ENCODE results near the gene ERICH2.
"Not testable (repeated sequence)": the region's sequence is repeated elsewhere in the genome, so short reads cannot be mapped to it uniquely, and the experiment has no call there.

The ERICH2 gene

GRCh38 chr2:170770008-170770605 is at the start of gene ERICH2:
Gene ERICH2 (plus strand): TSS chr2:170770378. CDS start chr2:170770682, 304 bp downstream.
- TF ChIP-seq CTCF (conservative IDR thresholded peaks at IDR 0.05; ENCODE audit: low read depth), result no peak
- ChIA-PET CTCF (interaction anchor here (0.6 to 1.0 kb wide), 4 partner anchors 16 to 559 kb away, joined by 3 to 7 read pairs (median 4); partner anchors contain the start of gene GORASP2), POLR2A (ENCODE audit: low non-redundant PET) (interaction anchor here (0.6 to 0.8 kb wide), 2 partner anchors 47 to 310 kb away, joined by 3 read pairs; partner anchors contain the start of gene GAD1)
- H3K27ac ChIP-seq, result peak within 1 kb of the TSS; percentile 75
- DNase-seq (ENCODE audit: low spot score), result peak; percentile 59

- CTCF ChIA-PET, result interaction anchor here (0.5 to 0.9 kb wide), 3 partner anchors 9 to 448 kb away, joined by 3 to 4 read pairs (median 3); no protein-coding TSS in a partner anchor
- DNase-seq (ENCODE audit: low spot score), result no peak
- no peak overlapping the region for H3K27ac ChIP-seq
- POLR2A ChIA-PET (ENCODE audit: low non-redundant PET), result no interaction called here
- TF ChIP-seq CTCF (conservative IDR thresholded peaks at IDR 0.05; ENCODE audit: low read depth), result no peak
These were observed 48.5 kb upstream of the ERICH2 start for GRCh38 chr2:170721678-170722077.

GRCh38 chr2:170722301-170722700 is 47.9 kb upstream of the ERICH2 start:
- TF ChIP-seq CTCF (conservative IDR thresholded peaks at IDR 0.05; ENCODE audit: low read depth), result no peak
- H3K27ac ChIP-seq, result no peak overlapping the region
- ChIA-PET POLR2A (ENCODE audit: low non-redundant PET) (no interaction called here), CTCF (interaction anchor here (0.5 to 0.9 kb wide), 3 partner anchors 10 to 447 kb away, joined by 3 to 4 read pairs (median 3); no protein-coding TSS in a partner anchor)
- DNase-seq (ENCODE audit: low spot score), result no peak

GRCh38 chr2:170723446-170723958 is 46.7 kb upstream of the ERICH2 start:
- ChIA-PET CTCF (interaction anchor here (0.6 to 0.8 kb wide), 3 partner anchors 52 to 710 kb away, joined by 3 to 6 read pairs (median 3); partner anchors contain the start of gene METTL8), POLR2A (ENCODE audit: low non-redundant PET) (no interaction called here)
- H3K27ac ChIP-seq, result no peak overlapping the region
- DNase-seq (ENCODE audit: low spot score), result no peak
- no peak for TF ChIP-seq CTCF (conservative IDR thresholded peaks at IDR 0.05; ENCODE audit: low read depth)

GRCh38 chr2:170733798-170734600 is 36.2 kb upstream of the ERICH2 start:
- ChIA-PET CTCF (interaction anchor here (0.7 kb wide), 1 partner anchor 456 kb away, joined by 4 read pairs; no protein-coding TSS in a partner anchor), POLR2A (ENCODE audit: low non-redundant PET) (no interaction called here)
- no peak overlapping the region for H3K27ac ChIP-seq
- no peak for DNase-seq (ENCODE audit: low spot score)
- TF ChIP-seq CTCF (conservative IDR thresholded peaks at IDR 0.05; ENCODE audit: low read depth), result no peak

- CTCF ChIA-PET, result interaction anchor here (0.7 kb wide), 1 partner anchor 457 kb away, joined by 4 read pairs; no protein-coding TSS in a partner anchor
- POLR2A ChIA-PET (ENCODE audit: low non-redundant PET); H3K27ac ChIP-seq; DNase-seq (ENCODE audit: low spot score): not testable (repeated sequence)
These were observed 35.6 kb upstream of the ERICH2 start for GRCh38 chr2:170734601-170735000.
